Activated CD8-positive, alpha-beta T cell treated with anti-CD3 and anti-CD28 coated beads for 36 hours (primary cell): ENCODE data around the gene RYR1. TPM values are rescaled to one million over a fixed set of nuclear protein-coding genes. Genes with fewer than 3 reads are reported as not detected.

ENCODE experiments used
- ATAC-seq: fragments of 200-7000 bp; cut with Tn5 transposase; one replicate; pipeline ENCODE4 v1.10.0; 2021; ENCODE audit warnings: mild to moderate bottlenecking, moderate library complexity
- CTCF ChIA-PET: fragments of 350-600 bp; sonication (Branson Sonifier 250); formaldehyde crosslinking; loops from one replicate; lab custom pipeline; 2021; ENCODE audit warnings: antibody characterized with exemption; lab: Charles Lee
- POLR2A ChIA-PET: fragments of 350-600 bp; sonication (Branson Sonifier 250); formaldehyde crosslinking; loops from one replicate; lab custom pipeline; 2021; ENCODE audit warnings: antibody characterized with exemption; lab: Charles Lee
- DNase-seq: peaks from one replicate; pipeline ENCODE4 v3.0.0-alpha.2; 2020
- H3K27ac Mint-ChIP-seq: one replicate; pipeline ENCODE4 v1.8.0; 2021; ENCODE audit warnings: mild to moderate bottlenecking, mixed read lengths
- H3K27me3 Mint-ChIP-seq: one replicate; pipeline ENCODE4 v1.8.0; 2021; ENCODE audit warnings: mixed read lengths
- H3K36me3 Mint-ChIP-seq: one replicate; pipeline ENCODE4 v1.8.0; 2021; ENCODE audit warnings: low read depth, mixed read lengths
- H3K4me1 Mint-ChIP-seq: one replicate; pipeline ENCODE4 v1.8.0; 2021; ENCODE audit warnings: low read depth, mixed read lengths
- H3K4me3 Mint-ChIP-seq: one replicate; pipeline ENCODE4 v1.8.0; 2021; ENCODE audit warnings: mild to moderate bottlenecking, moderate library complexity, mixed read lengths
- H3K9me3 Mint-ChIP-seq: one replicate; pipeline ENCODE4 v1.8.0; 2021; ENCODE audit warnings: mixed read lengths
- intact Hi-C: fragments of 100-400 bp; cut with micrococcal nuclease; formaldehyde crosslinking; loops from one replicate; pipeline ENCODE4 v1.10.0; 2022
- total RNA-seq, 2 experiments: library from RNA; stranded (reverse); gene quantifications; one replicate each; pipeline ENCODE4 v1.2.3, GENCODE V29; 2021
- TF ChIP-seq, protein P1 (sequence below): fragments of 200-600 bp; IDR thresholded peaks from one replicate; pipeline ENCODE4 v1.8.0; 2022; ENCODE audit warnings: antibody characterized with exemption, mild to moderate bottlenecking

Gene RYR1
- total RNA-seq, 2 experiments from 2014 or later: 0.63 to 1.2 TPM

DNA sequence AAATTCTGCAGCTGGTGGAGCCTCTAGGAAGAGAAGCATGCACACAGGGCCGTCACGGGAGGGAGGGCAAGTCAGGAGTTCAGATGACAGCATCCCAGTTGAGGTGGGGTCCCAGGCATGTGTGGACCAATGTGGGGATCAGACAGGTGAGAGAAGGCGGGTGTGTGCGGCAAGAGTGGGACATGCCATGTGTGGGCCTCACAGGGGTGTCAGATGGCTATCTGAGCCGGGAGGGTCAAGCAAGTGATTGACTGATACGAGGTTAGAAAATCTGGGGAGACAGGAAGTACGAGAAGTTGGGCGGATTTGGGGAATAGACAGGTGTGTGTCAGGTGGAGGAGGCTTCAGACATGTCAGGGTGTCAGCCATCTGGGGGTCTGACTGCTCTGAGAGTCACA, 16.3 kb upstream of the RYR1 start:
- Mint-ChIP-seq H3K27ac (peak overlapping the region; percentile 39), H3K9me3 (no peaks in the 10 kb centered on the region), H3K4me3 (peak overlapping the region; percentile 73), H3K4me1 (peaks cover 14% of the 10 kb centered on the region), H3K27me3 (no peaks in the 10 kb centered on the region), H3K36me3 (no peaks in the 10 kb centered on the region)
- intact Hi-C loops: no loop called here
- CTCF ChIA-PET: interaction anchor here (7.3 kb wide), 1 partner anchor 14 kb away, joined by 35 read pairs; the partner anchor contains the start of gene FAM98C
- DNase-seq (no peak), ATAC-seq (no peak)
- POLR2A ChIA-PET: no interaction called here
- TF ChIP-seq, protein P1, sequence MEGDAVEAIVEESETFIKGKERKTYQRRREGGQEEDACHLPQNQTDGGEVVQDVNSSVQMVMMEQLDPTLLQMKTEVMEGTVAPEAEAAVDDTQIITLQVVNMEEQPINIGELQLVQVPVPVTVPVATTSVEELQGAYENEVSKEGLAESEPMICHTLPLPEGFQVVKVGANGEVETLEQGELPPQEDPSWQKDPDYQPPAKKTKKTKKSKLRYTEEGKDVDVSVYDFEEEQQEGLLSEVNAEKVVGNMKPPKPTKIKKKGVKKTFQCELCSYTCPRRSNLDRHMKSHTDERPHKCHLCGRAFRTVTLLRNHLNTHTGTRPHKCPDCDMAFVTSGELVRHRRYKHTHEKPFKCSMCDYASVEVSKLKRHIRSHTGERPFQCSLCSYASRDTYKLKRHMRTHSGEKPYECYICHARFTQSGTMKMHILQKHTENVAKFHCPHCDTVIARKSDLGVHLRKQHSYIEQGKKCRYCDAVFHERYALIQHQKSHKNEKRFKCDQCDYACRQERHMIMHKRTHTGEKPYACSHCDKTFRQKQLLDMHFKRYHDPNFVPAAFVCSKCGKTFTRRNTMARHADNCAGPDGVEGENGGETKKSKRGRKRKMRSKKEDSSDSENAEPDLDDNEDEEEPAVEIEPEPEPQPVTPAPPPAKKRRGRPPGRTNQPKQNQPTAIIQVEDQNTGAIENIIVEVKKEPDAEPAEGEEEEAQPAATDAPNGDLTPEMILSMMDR: no peak

GRCh38 chr19:38417544-38418506, 15.7 kb upstream of the RYR1 start:
- ChIA-PET CTCF (interaction anchor here (7.3 kb wide), 1 partner anchor 14 kb away, joined by 35 read pairs; the partner anchor contains the start of gene FAM98C), POLR2A (no interaction called here)
- Mint-ChIP-seq H3K27me3 (no peaks in the 10 kb centered on the region), H3K36me3 (no peaks in the 10 kb centered on the region), H3K4me3 (peak overlapping the region; percentile 73), H3K4me1 (peaks cover 14% of the 10 kb centered on the region), H3K27ac (peak overlapping the region; percentile 39), H3K9me3 (no peaks in the 10 kb centered on the region)
- peak; percentile 93 for ATAC-seq
- TF ChIP-seq, protein P1: no peak
- peak; percentile 76 for DNase-seq
- intact Hi-C loops: no loop called here

DNA sequence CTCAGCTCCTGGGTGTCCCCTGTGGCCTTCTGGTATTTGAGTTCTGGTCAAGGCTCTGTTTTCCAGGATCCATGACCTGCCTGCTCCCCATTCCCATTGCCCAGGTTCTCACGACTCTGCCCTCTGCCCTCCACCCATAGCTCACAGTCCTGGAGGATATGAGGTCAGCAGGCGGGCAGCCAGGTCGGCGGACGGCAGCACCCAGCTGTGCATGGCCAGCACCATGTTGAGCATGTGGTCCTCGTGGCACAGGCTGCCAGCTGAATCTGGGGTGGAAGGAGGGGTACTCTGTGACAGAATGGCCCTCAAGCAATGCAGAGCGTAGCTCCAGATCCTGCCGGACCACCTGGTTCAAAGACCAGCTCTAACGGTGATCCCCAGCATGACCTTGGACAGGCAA, 12.6 kb upstream of the RYR1 start:
- intact Hi-C loops: no loop called here

GRCh38 chr19:38421856-38422255, 11.6 kb upstream of the RYR1 start:
- Mint-ChIP-seq H3K36me3 (no peaks in the 10 kb centered on the region), H3K27ac (no peak overlapping the region), H3K9me3 (no peaks in the 10 kb centered on the region), H3K4me1 (peaks cover 20% of the 10 kb centered on the region), H3K27me3 (peaks cover 3% of the 10 kb centered on the region), H3K4me3 (no peak overlapping the region)
- ChIA-PET POLR2A (interaction anchor here (0.6 kb wide), 1 partner anchor 47 kb away, joined by 3 read pairs; the partner anchor contains the start of gene PSMD8), CTCF (interaction anchor here (7.3 kb wide), 1 partner anchor 19 kb away, joined by 35 read pairs; the partner anchor contains the start of gene FAM98C)
- no peak for ATAC-seq
- DNase-seq: no peak
- TF ChIP-seq, protein P1: no peak
- intact Hi-C loops: no loop called here

More for the DNA sequence above, 12.6 kb upstream of the RYR1 start:
- TF ChIP-seq, protein P1: no peak
- ATAC-seq (no peak), DNase-seq (no peak)
- POLR2A ChIA-PET: no interaction called here
- CTCF ChIA-PET: interaction anchor here (7.3 kb wide), 1 partner anchor 18 kb away, joined by 35 read pairs; the partner anchor contains the start of gene FAM98C
- no peaks in the 10 kb centered on the region for H3K9me3 Mint-ChIP-seq
- H3K27me3 Mint-ChIP-seq: peaks cover 3% of the 10 kb centered on the region
- no peak overlapping the region for H3K4me3 Mint-ChIP-seq
- no peaks in the 10 kb centered on the region for H3K36me3 Mint-ChIP-seq
- H3K4me1 Mint-ChIP-seq: peaks cover 16% of the 10 kb centered on the region
- no peak overlapping the region for H3K27ac Mint-ChIP-seq

GRCh38 chr19:38422438-38422837, 11.1 kb upstream of the RYR1 start:
- TF ChIP-seq, protein P1: no peak
- H3K27me3 Mint-ChIP-seq: peaks cover 3% of the 10 kb centered on the region
- H3K36me3 Mint-ChIP-seq: no peaks in the 10 kb centered on the region
- ATAC-seq: no peak
- no peaks in the 10 kb centered on the region for H3K9me3 Mint-ChIP-seq
- H3K4me1 Mint-ChIP-seq: peaks cover 16% of the 10 kb centered on the region
- intact Hi-C loops: no loop called here
- no peak overlapping the region for H3K27ac Mint-ChIP-seq
- no peak for DNase-seq
- CTCF ChIA-PET: interaction anchor here (0.8 kb wide), 1 partner anchor 20 kb away, joined by 3 read pairs; the partner anchor contains the start of gene FAM98C
- POLR2A ChIA-PET: interaction anchor here (0.6 kb wide), 1 partner anchor 48 kb away, joined by 3 read pairs; the partner anchor contains the start of gene PSMD8
- no peak overlapping the region for H3K4me3 Mint-ChIP-seq
